Measurements from ENCODE around the gene TBL3. TPM values are rescaled to one million over a fixed set of nuclear protein-coding genes. Genes with fewer than 3 reads are reported as not detected.

Gene TBL3
- total RNA-seq, 1 donor from 2014 or later: 26.8 TPM

DNA sequence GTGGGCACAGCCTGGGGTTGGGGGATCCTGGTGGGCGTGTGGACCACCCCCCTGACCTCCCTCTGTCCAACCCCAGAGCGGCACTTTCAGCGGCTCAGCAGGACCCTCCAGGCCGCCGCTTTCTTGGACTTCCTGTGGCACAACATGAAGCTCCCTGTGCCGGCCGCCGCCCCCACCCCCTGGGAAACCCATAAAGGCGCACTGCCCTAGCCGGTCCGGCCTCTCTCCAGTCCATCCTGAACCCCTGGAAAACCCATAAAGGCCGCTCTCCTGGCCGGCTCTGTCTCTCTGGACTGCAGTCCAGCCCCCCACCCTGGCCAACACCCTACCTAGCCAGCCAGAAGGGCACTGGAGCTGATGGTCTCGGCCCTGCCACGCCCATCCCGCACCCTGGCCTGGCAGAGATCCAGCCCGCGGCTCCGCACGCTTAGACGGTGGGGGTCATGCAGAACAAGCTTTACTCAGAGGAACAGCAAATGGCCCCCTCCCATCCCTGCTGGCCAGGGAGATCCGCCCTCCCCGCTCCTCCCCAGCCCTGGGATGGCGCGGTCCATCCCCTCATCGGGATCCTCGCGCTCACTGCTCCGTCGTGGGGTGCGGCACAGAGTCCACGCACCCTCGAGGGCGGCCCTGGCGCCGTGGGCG lies 6.7 kb downstream of the TBL3 start:
- Mint-ChIP-seq H3K27ac (ENCODE audit: unreplicated experiment) (no peak overlapping the region), H3K4me3 (ENCODE audit: unreplicated experiment) (no peak overlapping the region), H3K36me3 (ENCODE audit: unreplicated experiment) (no peaks in the 10 kb centered on the region), H3K27me3 (ENCODE audit: unreplicated experiment) (peaks cover 8% of the 10 kb centered on the region), H3K9me3 (ENCODE audit: unreplicated experiment) (peaks cover 2% of the 10 kb centered on the region), H3K4me1 (ENCODE audit: low read depth, unreplicated experiment) (peaks cover 16% of the 10 kb centered on the region)
- TF ChIP-seq, protein P1, sequence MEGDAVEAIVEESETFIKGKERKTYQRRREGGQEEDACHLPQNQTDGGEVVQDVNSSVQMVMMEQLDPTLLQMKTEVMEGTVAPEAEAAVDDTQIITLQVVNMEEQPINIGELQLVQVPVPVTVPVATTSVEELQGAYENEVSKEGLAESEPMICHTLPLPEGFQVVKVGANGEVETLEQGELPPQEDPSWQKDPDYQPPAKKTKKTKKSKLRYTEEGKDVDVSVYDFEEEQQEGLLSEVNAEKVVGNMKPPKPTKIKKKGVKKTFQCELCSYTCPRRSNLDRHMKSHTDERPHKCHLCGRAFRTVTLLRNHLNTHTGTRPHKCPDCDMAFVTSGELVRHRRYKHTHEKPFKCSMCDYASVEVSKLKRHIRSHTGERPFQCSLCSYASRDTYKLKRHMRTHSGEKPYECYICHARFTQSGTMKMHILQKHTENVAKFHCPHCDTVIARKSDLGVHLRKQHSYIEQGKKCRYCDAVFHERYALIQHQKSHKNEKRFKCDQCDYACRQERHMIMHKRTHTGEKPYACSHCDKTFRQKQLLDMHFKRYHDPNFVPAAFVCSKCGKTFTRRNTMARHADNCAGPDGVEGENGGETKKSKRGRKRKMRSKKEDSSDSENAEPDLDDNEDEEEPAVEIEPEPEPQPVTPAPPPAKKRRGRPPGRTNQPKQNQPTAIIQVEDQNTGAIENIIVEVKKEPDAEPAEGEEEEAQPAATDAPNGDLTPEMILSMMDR (IDR thresholded peaks at IDR 0.05; ENCODE audit: partially characterized antibody, unreplicated experiment): no peak
- DNase-seq: no peak

DNA sequence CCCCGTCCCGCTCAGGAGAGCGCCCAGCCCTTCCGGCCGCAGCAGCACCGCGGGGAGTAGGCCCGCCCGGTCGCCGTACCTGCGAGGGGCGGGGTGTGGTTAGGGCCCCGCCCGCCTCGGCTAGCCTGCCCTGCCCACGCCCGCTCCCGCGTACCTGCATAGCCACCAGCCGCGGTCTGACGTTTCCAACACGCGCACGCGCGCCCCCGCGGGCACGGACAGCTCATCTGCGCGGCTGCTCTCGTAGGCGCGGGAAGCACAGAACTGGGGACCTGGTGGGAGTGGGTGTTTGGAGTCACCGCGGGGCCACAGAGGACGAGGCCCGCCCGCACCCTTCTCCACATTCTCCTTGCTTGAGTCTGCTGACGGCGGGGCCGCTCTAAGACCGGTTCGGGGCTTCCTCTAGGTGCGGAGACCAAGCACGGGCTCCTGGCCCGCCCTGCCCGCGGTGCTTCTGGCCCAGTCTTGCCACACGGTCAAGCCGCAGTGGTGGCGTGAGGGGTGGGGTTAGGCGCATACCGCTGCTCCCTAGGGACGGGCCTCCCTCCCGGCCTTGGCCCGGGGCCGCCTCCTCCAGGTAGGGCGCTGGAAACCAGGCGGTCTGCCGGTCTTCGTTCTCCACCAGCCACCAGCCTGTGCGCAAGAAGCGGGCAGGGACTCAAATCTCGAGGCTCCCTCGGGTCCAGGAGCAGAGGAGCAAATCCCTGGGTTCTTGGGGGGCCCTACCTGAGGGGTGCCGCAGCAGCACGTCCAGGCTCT lies 7.6 kb downstream of the TBL3 start:
- H3K4me1 Mint-ChIP-seq (ENCODE audit: low read depth, unreplicated experiment): peaks cover 16% of the 10 kb centered on the region
- H3K27ac Mint-ChIP-seq (ENCODE audit: unreplicated experiment): no peak overlapping the region
- H3K4me3 Mint-ChIP-seq (ENCODE audit: unreplicated experiment): peak overlapping the region; percentile 30
- H3K9me3 Mint-ChIP-seq (ENCODE audit: unreplicated experiment): peaks cover 2% of the 10 kb centered on the region
- H3K27me3 Mint-ChIP-seq (ENCODE audit: unreplicated experiment): peaks cover 8% of the 10 kb centered on the region
- no peaks in the 10 kb centered on the region for H3K36me3 Mint-ChIP-seq (ENCODE audit: unreplicated experiment)
- TF ChIP-seq, protein P1 (IDR thresholded peaks at IDR 0.05; ENCODE audit: partially characterized antibody, unreplicated experiment): no peak
- DNase-seq: no peak

DNA sequence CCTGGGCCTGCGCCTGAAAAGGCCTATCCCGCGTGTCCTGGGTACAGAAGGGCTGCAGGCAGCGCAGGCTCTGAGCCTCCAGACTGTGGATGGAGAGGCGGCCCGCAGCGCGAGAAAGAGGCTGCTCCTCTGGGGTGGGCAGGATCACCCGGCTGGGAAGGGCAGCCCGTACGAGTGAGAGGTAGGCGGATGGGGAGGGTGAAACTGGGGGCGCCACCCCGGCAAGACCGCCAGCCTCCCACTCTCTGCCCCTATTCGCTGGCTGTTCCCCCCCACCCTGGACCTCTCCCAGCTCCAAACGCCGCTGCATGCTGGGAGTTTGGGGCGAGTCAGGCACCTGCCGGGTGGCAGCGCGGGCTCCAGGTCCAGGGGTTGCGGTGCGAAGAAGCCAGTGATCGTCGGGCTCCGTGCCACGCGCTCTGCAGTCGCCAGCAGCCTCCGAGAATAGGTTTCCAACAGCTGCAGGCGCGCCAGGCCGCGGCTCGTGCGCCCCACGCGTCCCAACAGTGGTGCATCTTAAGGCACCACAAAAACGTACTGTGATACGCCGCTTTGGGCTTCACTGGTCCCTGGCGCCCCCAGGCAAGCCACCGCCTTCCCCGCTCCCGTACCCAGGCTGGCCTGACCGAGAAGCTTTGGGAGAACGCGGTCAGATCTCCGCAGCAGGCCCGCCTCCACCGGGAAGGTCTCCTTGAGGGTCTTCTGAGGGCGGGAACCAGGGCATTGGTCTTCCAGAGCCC lies 8.3 kb downstream of the TBL3 start:
- Mint-ChIP-seq H3K9me3 (ENCODE audit: unreplicated experiment) (peaks cover 2% of the 10 kb centered on the region), H3K27ac (ENCODE audit: unreplicated experiment) (no peak overlapping the region), H3K4me1 (ENCODE audit: low read depth, unreplicated experiment) (peaks cover 16% of the 10 kb centered on the region), H3K4me3 (ENCODE audit: unreplicated experiment) (no peak overlapping the region), H3K36me3 (ENCODE audit: unreplicated experiment) (no peaks in the 10 kb centered on the region), H3K27me3 (ENCODE audit: unreplicated experiment) (peaks cover 11% of the 10 kb centered on the region)
- TF ChIP-seq, protein P1 (IDR thresholded peaks at IDR 0.05; ENCODE audit: partially characterized antibody, unreplicated experiment): no peak
- no peak for DNase-seq

DNA sequence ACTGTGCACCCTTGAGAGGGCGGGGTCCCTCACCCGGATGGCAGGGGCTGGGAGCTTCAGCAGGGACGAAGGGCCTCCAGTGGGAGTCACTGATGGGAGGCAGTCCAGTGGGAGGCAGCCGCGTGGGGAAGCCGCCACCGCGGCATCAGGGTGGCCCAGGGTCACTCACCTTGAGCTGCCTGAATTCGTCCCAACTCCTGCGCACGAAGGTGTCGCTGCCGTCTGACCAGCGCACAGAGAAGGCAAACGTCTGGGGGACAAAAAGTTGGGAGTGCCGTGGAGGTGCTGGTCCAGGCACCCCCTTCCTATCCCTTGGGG lies 8.9 kb downstream of the TBL3 start:
- Mint-ChIP-seq H3K36me3 (ENCODE audit: unreplicated experiment) (no peaks in the 10 kb centered on the region), H3K4me1 (ENCODE audit: low read depth, unreplicated experiment) (peaks cover 16% of the 10 kb centered on the region), H3K27ac (ENCODE audit: unreplicated experiment) (no peak overlapping the region), H3K4me3 (ENCODE audit: unreplicated experiment) (no peak overlapping the region), H3K27me3 (ENCODE audit: unreplicated experiment) (peaks cover 11% of the 10 kb centered on the region), H3K9me3 (ENCODE audit: unreplicated experiment) (peaks cover 2% of the 10 kb centered on the region)
- DNase-seq: no peak
- TF ChIP-seq, protein P1 (IDR thresholded peaks at IDR 0.05; ENCODE audit: partially characterized antibody, unreplicated experiment): no peak
